K562 (cell line): ENCODE results near the gene GRAMD2B. TPM values are rescaled to one million over a fixed set of nuclear protein-coding genes. Genes with fewer than 3 reads are reported as not detected.

Experiments used
- CBX2 ChIP-seq: fragments of 200-600 bp; sonication (generic); IDR thresholded peaks from one replicate; pipeline ENCODE4 v1.6.1; 2012; ENCODE audit warnings: mild to moderate bottlenecking, low read length, inconsistent platforms; ENCODE audit not compliant: insufficient read depth, poor library complexity, severe bottlenecking
- CEBPG ChIP-seq, 3 experiments: fragments of 200-800 bp in 1 of 3; sonication (Bioruptor generic) in 1 of 3; sonication (generic) in 1 of 3; formaldehyde crosslinking in 1 of 3; IDR thresholded peaks in 2 of 3; conservative IDR thresholded peaks in 1 of 3; 2 replicates each; pipeline versions ENCODE4 v1.6.1 to v1.8.0; 2016 to 2022; ENCODE audit warnings: missing compliant biosample characterization in 2 of 3, missing genetic modification characterization in 2 of 3, mild to moderate bottlenecking in 1 of 3, missing genetic modification reagents in 1 of 3
- CHD4 ChIP-seq: fragments of 200-600 bp; sonication (generic); IDR thresholded peaks from 3 replicates; pipeline ENCODE4 v1.6.1; 2012; ENCODE audit warnings: low read depth, mild to moderate bottlenecking, mixed read lengths, low read length, inconsistent platforms; ENCODE audit not compliant: insufficient read depth, insufficient replicate concordance, poor library complexity, severe bottlenecking
- DNMT1 ChIP-seq: fragments of 450-650 bp; IDR thresholded peaks from 2 replicates; pipeline ENCODE4 v1.6.1; 2016; ENCODE audit warnings: antibody characterized with exemption, mild to moderate bottlenecking
- GTF2E2 ChIP-seq: fragments of 200-800 bp; sonication (Bioruptor generic); IDR thresholded peaks from 2 replicates; pipeline ENCODE4 v1.6.1; 2016; ENCODE audit warnings: missing genetic modification characterization, missing compliant biosample characterization
- HMG20A ChIP-seq: fragments of 450-650 bp; formaldehyde crosslinking; conservative IDR thresholded peaks from 2 replicates; pipeline ENCODE4 v1.4.0; 2020; ENCODE audit warnings: mild to moderate bottlenecking, mixed read lengths
- KLF10 ChIP-seq: fragments of 250-450 bp; sonication (Bioruptor Pico); IDR thresholded peaks from 2 replicates; pipeline ENCODE4 v1.6.1; 2021; ENCODE audit warnings: matching md5 sums
- KLF16 ChIP-seq: IDR thresholded peaks from 2 replicates; pipeline ENCODE4 v1.6.1; 2016; ENCODE audit warnings: antibody characterized with exemption
- MAFF ChIP-seq: IDR thresholded peaks from 2 replicates; pipeline ENCODE4 v1.6.1; 2012; ENCODE audit warnings: low read length, improper control_type of control experiment
- RCOR1 ChIP-seq, 2 experiments: IDR thresholded peaks; 2 replicates each; pipeline ENCODE4 v1.6.1; 2012; ENCODE audit warnings: low read depth in 2 of 2, low read length in 2 of 2, borderline replicate concordance in 1 of 2, improper control_type of control experiment in 1 of 2
- SAFB ChIP-seq: fragments of 200-400 bp; formaldehyde crosslinking; IDR thresholded peaks from 2 replicates; pipeline ENCODE4 v1.6.1; 2017; ENCODE audit warnings: low read depth, low read length, borderline replicate concordance
- SRSF7 ChIP-seq: fragments of 200-400 bp; formaldehyde crosslinking; optimal IDR thresholded peaks from 2 replicates; pipeline ENCODE3; 2017; ENCODE audit warnings: mild to moderate bottlenecking, low read depth, low read length
- TCF7L2 ChIP-seq: fragments of 150-350 bp; IDR thresholded peaks from 2 replicates; pipeline ENCODE4 v1.6.1; 2016; ENCODE audit warnings: low read depth, mild to moderate bottlenecking, low read length, moderate library complexity
- TRIM28 ChIP-seq: fragments of 450-650 bp; IDR thresholded peaks from 2 replicates; pipeline ENCODE4 v1.6.1; 2017
- ZFP36 ChIP-seq: fragments of 150-350 bp; IDR thresholded peaks from 2 replicates; pipeline ENCODE4 v1.6.1; 2018; ENCODE audit warnings: low read length, low read depth; ENCODE audit not compliant: partially characterized antibody
- ZNF165 ChIP-seq: fragments of 250-450 bp; sonication (Bioruptor Pico); IDR thresholded peaks from 2 replicates; pipeline ENCODE4 v1.4.0; 2020; ENCODE audit warnings: borderline replicate concordance
- ZNF224 ChIP-seq: sonication (generic); formaldehyde crosslinking; IDR thresholded peaks from 2 replicates; pipeline ENCODE4 v1.8.0; 2022; ENCODE audit warnings: mild to moderate bottlenecking, missing genetic modification reagents
- ZNF311 ChIP-seq: fragments of 250-450 bp; sonication (Bioruptor Pico); IDR thresholded peaks from 2 replicates; pipeline ENCODE4 v1.4.0; 2020; ENCODE audit warnings: mild to moderate bottlenecking, moderate library complexity
- polyA plus RNA-seq, 8 experiments: library from polyadenylated mRNA; depleted of rRNA in 4 of 8; stranded (reverse) in 5 of 8; unstranded in 3 of 8; fragments of >200 nt; fragmentation: Nextera tagmentation in 2 of 8; fragmentation: Illumina TruSeq in 1 of 8; extraction: Ambion mirVana in 2 of 8; extraction: Trizol in 1 of 8; gene quantifications; 2 replicates each; pipeline versions ENCODE4 v1.2.1 to v1.2.3, GENCODE V29; 2011 to 2014; ENCODE audit warnings: inconsistent platforms in 1 of 8, missing spikeins in 1 of 8
- total RNA-seq, 7 experiments: library from RNA; depleted of rRNA in 6 of 7; stranded (reverse); fragments of >200 nt in 6 of 7; fragmentation: Illumina TruSeq in 2 of 7; extraction: Trizol in 2 of 7; gene quantifications; 2 replicates each; pipeline versions ENCODE4 v1.2.1 to v1.2.3, GENCODE V29; 2011 to 2021; ENCODE audit warnings: low replicate concordance in 1 of 7
- TF ChIP-seq, protein P1 (sequence below), 2 experiments: fragments of 450-650 bp; IDR thresholded peaks; 2 replicates each; pipeline ENCODE4 v1.6.1; 2016; ENCODE audit warnings: mild to moderate bottlenecking in 2 of 2, borderline replicate concordance in 1 of 2, low read depth in 1 of 2, moderate library complexity in 1 of 2
- TF ChIP-seq, protein P2 (sequence below): fragments of 250-450 bp; sonication (Bioruptor Pico); IDR thresholded peaks from 2 replicates; pipeline ENCODE4 v1.5.0; 2020; ENCODE audit warnings: mild to moderate bottlenecking

Gene GRAMD2B
- total and polyA plus RNA-seq, 9 of the 15 experiments (the other 6 are each of a cell fraction or from before 2014, with no cell fraction given): 0.32 to 4.2 (median 1.4) TPM

DNA sequence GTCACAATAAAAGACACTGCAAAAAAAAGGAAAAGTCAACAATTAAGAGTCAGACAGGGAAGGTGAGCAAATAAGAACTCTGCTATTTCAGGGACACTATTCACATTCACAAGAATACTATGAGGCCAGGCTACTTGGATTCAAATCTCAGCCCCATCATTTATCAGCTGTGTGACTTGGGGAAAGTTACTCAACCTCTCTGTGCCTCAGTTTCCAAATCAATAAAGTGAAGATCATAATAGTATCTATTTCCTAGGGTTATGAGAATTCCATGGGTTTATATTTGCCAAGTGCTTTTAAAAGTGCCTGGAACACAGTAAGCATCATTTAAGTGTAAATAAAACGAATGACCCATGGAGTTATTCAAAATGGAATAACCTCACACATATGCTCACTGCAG, 115.4 kb downstream of the GRAMD2B start (continued):
- TF ChIP-seq, protein P1, sequence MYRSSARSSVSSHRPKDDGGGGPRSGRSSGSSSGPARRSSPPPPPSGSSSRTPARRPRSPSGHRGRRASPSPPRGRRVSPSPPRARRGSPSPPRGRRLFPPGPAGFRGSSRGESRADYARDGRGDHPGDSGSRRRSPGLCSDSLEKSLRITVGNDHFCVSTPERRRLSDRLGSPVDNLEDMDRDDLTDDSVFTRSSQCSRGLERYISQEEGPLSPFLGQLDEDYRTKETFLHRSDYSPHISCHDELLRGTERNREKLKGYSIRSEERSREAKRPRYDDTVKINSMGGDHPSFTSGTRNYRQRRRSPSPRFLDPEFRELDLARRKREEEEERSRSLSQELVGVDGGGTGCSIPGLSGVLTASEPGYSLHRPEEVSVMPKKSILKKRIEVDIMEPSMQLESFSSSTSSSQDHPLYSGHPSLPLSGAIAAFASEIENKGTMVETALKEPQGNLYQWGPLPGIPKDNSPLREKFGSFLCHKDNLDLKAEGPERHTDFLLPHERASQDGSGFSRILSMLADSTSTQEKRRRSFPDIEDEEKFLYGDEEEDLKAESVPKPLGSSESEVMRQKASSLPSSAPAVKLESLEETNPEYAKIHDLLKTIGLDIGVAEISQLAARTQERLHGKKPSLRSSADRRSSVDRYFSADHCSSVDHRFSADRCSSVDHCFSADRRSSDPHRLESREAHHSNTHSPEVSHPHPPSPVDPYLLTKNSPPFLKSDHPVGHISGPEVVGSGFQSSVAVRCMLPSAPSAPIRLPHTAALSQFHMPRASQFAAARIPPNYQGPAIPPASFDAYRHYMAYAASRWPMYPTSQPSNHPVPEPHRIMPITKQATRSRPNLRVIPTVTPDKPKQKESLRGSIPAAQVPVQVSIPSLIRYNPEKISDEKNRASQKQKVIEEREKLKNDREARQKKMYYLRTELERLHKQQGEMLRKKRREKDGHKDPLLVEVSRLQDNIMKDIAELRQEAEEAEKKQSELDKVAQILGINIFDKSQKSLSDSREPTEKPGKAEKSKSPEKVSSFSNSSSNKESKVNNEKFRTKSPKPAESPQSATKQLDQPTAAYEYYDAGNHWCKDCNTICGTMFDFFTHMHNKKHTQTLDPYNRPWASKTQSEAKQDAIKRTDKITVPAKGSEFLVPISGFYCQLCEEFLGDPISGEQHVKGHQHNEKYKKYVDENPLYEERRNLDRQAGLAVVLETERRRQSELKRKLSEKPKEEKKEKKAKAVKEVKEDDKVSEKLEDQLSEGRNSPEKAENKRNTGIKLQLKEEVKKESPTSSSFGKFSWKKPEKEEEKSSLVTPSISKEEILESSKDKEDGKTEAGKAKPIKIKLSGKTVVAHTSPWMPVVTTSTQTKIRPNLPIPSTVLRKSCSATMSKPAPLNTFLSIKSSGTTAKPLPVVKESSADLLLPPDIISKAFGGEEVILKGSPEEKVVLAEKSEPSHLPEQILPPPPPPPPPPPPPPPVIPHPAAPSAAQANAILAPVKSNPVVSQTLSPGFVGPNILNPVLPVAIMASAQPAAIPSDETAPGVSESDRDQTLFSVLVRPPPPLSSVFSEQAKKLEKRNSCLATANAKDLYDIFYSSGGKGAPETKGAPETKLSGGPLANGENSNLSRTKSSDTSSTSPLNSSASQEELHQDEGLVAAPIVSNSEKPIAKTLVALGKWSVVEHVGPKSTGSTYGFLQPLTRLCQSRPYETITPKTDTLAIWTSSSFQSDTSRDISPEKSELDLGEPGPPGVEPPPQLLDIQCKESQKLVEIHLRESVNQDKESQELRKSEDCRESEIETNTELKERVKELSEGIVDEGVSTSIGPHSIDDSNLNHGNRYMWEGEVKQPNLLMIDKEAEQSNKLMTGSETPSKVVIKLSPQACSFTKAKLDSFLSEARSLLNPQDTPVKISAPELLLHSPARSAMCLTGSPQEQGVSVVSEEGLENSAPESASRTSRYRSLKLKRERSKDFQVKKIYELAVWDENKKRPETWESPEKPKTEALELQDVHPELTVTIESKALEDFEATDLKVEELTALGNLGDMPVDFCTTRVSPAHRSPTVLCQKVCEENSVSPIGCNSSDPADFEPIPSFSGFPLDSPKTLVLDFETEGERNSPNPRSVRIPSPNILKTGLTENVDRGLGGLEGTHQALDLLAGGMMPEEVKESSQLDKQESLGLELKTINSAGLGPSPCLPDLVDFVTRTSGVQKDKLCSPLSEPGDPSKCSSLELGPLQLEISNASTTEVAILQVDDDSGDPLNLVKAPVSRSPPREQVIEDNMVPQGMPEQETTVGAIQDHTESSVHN (IDR thresholded peaks at IDR 0.05; ENCODE audit: borderline replicate concordance in 1 of 2, low read depth in 1 of 2): no peak
- TF ChIP-seq GTF2E2 (tag): 0 out of 2 replicates have a peak, but pooled peaks have one; percentile 22
- no peak for TF ChIP-seq CEBPG (CRISPR knock-in tag; IDR thresholded peaks at IDR 0.05)
- 0 out of 4 replicates have a peak, but pooled peaks of 1 of the 2 experiments have one; percentile 14 for TF ChIP-seq CEBPG (tag; conservative IDR thresholded peaks at IDR 0.05 in 1 of 2, IDR thresholded peaks at IDR 0.05 in 1 of 2)
- TF ChIP-seq ZNF224 (CRISPR knock-in tag): no peak
- no peak for TF ChIP-seq KLF10 (CRISPR knock-in tag)
- peak; percentile 86 for TF ChIP-seq ZFP36
- TF ChIP-seq TRIM28: no peak
- no peak for TF ChIP-seq TCF7L2
- no peak for TF ChIP-seq HMG20A (CRISPR knock-in tag)
- no peak for TF ChIP-seq MAFF
- peak in 1 of 2 experiments; percentile 33; a peak in 1 of 4 replicates for TF ChIP-seq RCOR1 (IDR thresholded peaks at IDR 0.05; ENCODE audit: borderline replicate concordance in 1 of 2, low read depth in 2 of 2, low read length in 2 of 2)
- no peak for TF ChIP-seq SRSF7
- TF ChIP-seq DNMT1: no peak
- no peak for TF ChIP-seq ZNF165
- no peak for TF ChIP-seq ZNF311 (CRISPR knock-in tag)
- no peak for TF ChIP-seq SAFB
- TF ChIP-seq, protein P2, sequence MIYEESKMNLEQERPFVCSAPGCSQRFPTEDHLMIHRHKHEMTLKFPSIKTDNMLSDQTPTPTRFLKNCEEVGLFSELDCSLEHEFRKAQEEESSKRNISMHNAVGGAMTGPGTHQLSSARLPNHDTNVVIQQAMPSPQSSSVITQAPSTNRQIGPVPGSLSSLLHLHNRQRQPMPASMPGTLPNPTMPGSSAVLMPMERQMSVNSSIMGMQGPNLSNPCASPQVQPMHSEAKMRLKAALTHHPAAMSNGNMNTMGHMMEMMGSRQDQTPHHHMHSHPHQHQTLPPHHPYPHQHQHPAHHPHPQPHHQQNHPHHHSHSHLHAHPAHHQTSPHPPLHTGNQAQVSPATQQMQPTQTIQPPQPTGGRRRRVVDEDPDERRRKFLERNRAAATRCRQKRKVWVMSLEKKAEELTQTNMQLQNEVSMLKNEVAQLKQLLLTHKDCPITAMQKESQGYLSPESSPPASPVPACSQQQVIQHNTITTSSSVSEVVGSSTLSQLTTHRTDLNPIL (CRISPR knock-in tag): no peak
- TF ChIP-seq CBX2: no peak
- peak; percentile 91 for TF ChIP-seq CHD4
- no peak for TF ChIP-seq KLF16
